ENCODE measurements around the gene MCM8.

DNA sequence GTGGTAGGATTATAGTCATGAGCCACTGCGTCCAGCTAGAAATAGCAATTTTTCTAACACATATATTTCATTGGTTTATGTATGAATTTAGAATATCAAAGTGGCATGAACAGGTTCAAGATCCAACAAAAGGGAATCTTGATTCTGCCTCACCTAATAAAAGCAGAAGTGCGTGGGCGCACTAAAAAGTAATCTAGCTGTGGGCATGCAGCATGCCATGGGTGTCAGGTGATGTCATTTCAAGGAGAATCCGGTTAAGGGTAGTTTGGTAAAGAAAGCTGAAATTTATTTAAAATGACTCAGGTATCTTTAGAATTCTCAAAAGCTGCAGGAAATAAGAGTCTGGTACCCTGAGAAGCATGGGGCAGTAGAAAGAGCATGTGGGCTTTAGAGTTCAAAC, 85.8 kb downstream of the MCM8 start:
- no peak for TF ChIP-seq EZH2phosphoT487 (IDR thresholded peaks at IDR 0.05; ENCODE audit: unreplicated experiment)
- TF ChIP-seq, protein P1, sequence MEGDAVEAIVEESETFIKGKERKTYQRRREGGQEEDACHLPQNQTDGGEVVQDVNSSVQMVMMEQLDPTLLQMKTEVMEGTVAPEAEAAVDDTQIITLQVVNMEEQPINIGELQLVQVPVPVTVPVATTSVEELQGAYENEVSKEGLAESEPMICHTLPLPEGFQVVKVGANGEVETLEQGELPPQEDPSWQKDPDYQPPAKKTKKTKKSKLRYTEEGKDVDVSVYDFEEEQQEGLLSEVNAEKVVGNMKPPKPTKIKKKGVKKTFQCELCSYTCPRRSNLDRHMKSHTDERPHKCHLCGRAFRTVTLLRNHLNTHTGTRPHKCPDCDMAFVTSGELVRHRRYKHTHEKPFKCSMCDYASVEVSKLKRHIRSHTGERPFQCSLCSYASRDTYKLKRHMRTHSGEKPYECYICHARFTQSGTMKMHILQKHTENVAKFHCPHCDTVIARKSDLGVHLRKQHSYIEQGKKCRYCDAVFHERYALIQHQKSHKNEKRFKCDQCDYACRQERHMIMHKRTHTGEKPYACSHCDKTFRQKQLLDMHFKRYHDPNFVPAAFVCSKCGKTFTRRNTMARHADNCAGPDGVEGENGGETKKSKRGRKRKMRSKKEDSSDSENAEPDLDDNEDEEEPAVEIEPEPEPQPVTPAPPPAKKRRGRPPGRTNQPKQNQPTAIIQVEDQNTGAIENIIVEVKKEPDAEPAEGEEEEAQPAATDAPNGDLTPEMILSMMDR (conservative IDR thresholded peaks at IDR 0.05; ENCODE audit: low read depth in 2 of 2): no peak
- TF ChIP-seq EZH2 (IDR thresholded peaks at IDR 0.05; ENCODE audit: low read depth, unreplicated experiment): no peak
- TF ChIP-seq, protein P2, sequence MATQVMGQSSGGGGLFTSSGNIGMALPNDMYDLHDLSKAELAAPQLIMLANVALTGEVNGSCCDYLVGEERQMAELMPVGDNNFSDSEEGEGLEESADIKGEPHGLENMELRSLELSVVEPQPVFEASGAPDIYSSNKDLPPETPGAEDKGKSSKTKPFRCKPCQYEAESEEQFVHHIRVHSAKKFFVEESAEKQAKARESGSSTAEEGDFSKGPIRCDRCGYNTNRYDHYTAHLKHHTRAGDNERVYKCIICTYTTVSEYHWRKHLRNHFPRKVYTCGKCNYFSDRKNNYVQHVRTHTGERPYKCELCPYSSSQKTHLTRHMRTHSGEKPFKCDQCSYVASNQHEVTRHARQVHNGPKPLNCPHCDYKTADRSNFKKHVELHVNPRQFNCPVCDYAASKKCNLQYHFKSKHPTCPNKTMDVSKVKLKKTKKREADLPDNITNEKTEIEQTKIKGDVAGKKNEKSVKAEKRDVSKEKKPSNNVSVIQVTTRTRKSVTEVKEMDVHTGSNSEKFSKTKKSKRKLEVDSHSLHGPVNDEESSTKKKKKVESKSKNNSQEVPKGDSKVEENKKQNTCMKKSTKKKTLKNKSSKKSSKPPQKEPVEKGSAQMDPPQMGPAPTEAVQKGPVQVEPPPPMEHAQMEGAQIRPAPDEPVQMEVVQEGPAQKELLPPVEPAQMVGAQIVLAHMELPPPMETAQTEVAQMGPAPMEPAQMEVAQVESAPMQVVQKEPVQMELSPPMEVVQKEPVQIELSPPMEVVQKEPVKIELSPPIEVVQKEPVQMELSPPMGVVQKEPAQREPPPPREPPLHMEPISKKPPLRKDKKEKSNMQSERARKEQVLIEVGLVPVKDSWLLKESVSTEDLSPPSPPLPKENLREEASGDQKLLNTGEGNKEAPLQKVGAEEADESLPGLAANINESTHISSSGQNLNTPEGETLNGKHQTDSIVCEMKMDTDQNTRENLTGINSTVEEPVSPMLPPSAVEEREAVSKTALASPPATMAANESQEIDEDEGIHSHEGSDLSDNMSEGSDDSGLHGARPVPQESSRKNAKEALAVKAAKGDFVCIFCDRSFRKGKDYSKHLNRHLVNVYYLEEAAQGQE (IDR thresholded peaks at IDR 0.05; ENCODE audit: unreplicated experiment): no peak

Measured in GM23338 (cell line).